Smooth muscle cell (in vitro differentiated cells): ENCODE results near the gene MRPL20. TPM values are rescaled to one million over a fixed set of nuclear protein-coding genes. Genes with fewer than 3 reads are reported as not detected.
A peak's percentile ranks its signal among the peaks of the same experiment; 100 is the strongest.
"Not testable (repeated sequence)": the region's sequence is repeated elsewhere in the genome, so short reads cannot be mapped to it uniquely, and the experiment has no call there.

Experiments used
- DNase-seq: peaks from one replicate; lab custom pipeline; 2025; ENCODE audit not compliant: unreplicated experiment; lab: John Stamatoyannopoulos, UW
- H2AFZ ChIP-seq: fragments of 200-600 bp; sonication (generic); 2 replicates; pipeline ENCODE4 v1.6.0; 2016; ENCODE audit warnings: antibody characterized with exemption, low read depth, mild to moderate bottlenecking
- H3F3A ChIP-seq: fragments of 200-600 bp; sonication (generic); 2 replicates; pipeline ENCODE4 v1.6.0; 2017; ENCODE audit warnings: antibody characterized with exemption, low read depth
- H3K27ac ChIP-seq: fragments of 200-600 bp; sonication (generic); 2 replicates; pipeline ENCODE4 v1.5.1; 2016; ENCODE audit warnings: low read depth, mild to moderate bottlenecking
- H3K27me3 ChIP-seq: fragments of 200-600 bp; sonication (generic); 2 replicates; pipeline ENCODE4 v1.6.1; 2016; ENCODE audit warnings: low read depth, mild to moderate bottlenecking
- H3K36me3 ChIP-seq: fragments of 200-600 bp; sonication (generic); 2 replicates; pipeline ENCODE4 v1.5.1; 2016; ENCODE audit warnings: low read depth
- H3K4me1 ChIP-seq: fragments of 200-600 bp; sonication (generic); 2 replicates; pipeline ENCODE4 v1.5.1; 2016; ENCODE audit warnings: low read depth
- H3K4me2 ChIP-seq: fragments of 200-600 bp; sonication (generic); 2 replicates; pipeline ENCODE4 v1.6.0; 2016; ENCODE audit warnings: mild to moderate bottlenecking
- H3K4me3 ChIP-seq: fragments of 200-600 bp; sonication (generic); 2 replicates; pipeline ENCODE4 v1.5.1; 2016; ENCODE audit warnings: mild to moderate bottlenecking
- H3K79me2 ChIP-seq: fragments of 200-600 bp; sonication (generic); 2 replicates; pipeline ENCODE4 v1.6.0; 2016; ENCODE audit warnings: low read depth, mild to moderate bottlenecking
- H3K9ac ChIP-seq: fragments of 200-600 bp; sonication (generic); 2 replicates; pipeline ENCODE4 v1.6.0; 2016; ENCODE audit warnings: low read depth
- H3K9me3 ChIP-seq: fragments of 200-600 bp; sonication (generic); replicated peaks from 2 replicates; pipeline ENCODE4 v1.5.1; 2016; ENCODE audit warnings: low read depth
- H4K20me1 ChIP-seq: fragments of 200-600 bp; sonication (generic); 2 replicates; pipeline ENCODE4 v1.6.0; 2016; ENCODE audit warnings: low read depth
- CTCF ChIP-seq: fragments of 200-600 bp; sonication (generic); IDR thresholded peaks from 2 replicates; pipeline ENCODE4 v1.5.1; 2017; ENCODE audit warnings: borderline replicate concordance, mild to moderate bottlenecking, antibody characterized with exemption; ENCODE audit not compliant: insufficient read depth, poor library complexity, severe bottlenecking
- WGBS: methylation state at CpG from one replicate; pipeline ENCODE4 v1.1.7; 2016; ENCODE audit warnings: low lambda C conversion rate; 5-methylcytosine and 5-hydroxymethylcytosine counted together
- polyA plus RNA-seq: library from polyadenylated mRNA; unstranded; fragments of >200 nt; fragmentation: Nextera tagmentation; extraction: Ambion mirVana; gene quantifications from 2 replicates; pipeline ENCODE4 v1.2.1, GENCODE V29; 2016
- total RNA-seq: library from RNA; depleted of rRNA; stranded (reverse); fragments of >200 nt; gene quantifications from 2 replicates; pipeline ENCODE4 v1.2.3, GENCODE V29; 2014

The MRPL20 gene
- total and polyA plus RNA-seq, 2 experiments from 2014 or later: 99.6 to 147 TPM

GRCh38 chr1:1449099-1449739, 42.1 kb upstream of the MRPL20 start, which contains the start of gene ATAD3C:
ATAD3C (plus strand) TSS chr1:1449689; CDS start chr1:1450684, 995 bp downstream.
- no peaks in the 10 kb centered on the region for H3K27me3 ChIP-seq
- H3K27ac ChIP-seq: no peak within 1 kb of the TSS
- no peak for DNase-seq
- no peak within 1 kb of the TSS for H3K4me3 ChIP-seq
- TF ChIP-seq CTCF: no peak
- H3K36me3 ChIP-seq: no peaks in the 10 kb centered on the region
- H3K9me3 ChIP-seq: no peaks in the 10 kb centered on the region
- H4K20me1 ChIP-seq: no peaks in the 10 kb centered on the region
- H3F3A ChIP-seq: no peaks in the 10 kb centered on the region
- no peaks in the 10 kb centered on the region for H3K79me2 ChIP-seq
- H3K4me1 ChIP-seq: no peaks in the 10 kb centered on the region
- H3K4me2 ChIP-seq: no peak within 1 kb of the TSS
- H2AFZ ChIP-seq: no peak within 1 kb of the TSS
- H3K9ac ChIP-seq: no peak within 1 kb of the TSS
- WGBS: 91% methylated on average over 6 of the region's 6 CpGs

- H3K4me1 ChIP-seq, H3K36me3 ChIP-seq, H4K20me1 ChIP-seq, H3K27ac ChIP-seq, H2AFZ ChIP-seq, H3K9me3 ChIP-seq, H3K4me3 ChIP-seq, H3K79me2 ChIP-seq, H3K27me3 ChIP-seq, H3F3A ChIP-seq, DNase-seq, H3K9ac ChIP-seq, H3K4me2 ChIP-seq: not testable (repeated sequence)
- 94% methylated on average over 17 of the region's 19 CpGs for WGBS
Observed at GRCh38 chr1:1446631-1447030, 39.5 kb upstream of the MRPL20 start.

GRCh38 chr1:1442069-1442770, 35.1 kb upstream of the MRPL20 start:
- Histone ChIP-seq H2AFZ (no peak overlapping the region), H3K27me3 (no peaks in the 10 kb centered on the region), H3K4me2 (no peak overlapping the region), H3F3A (no peaks in the 10 kb centered on the region), H3K36me3 (no peaks in the 10 kb centered on the region), H3K4me1 (no peaks in the 10 kb centered on the region), H3K9ac (no peak overlapping the region), H4K20me1 (peaks cover 12% of the 10 kb centered on the region), H3K9me3 (no peaks in the 10 kb centered on the region), H3K79me2 (peaks cover 1% of the 10 kb centered on the region), H3K4me3 (no peak overlapping the region), H3K27ac (no peak overlapping the region)
- no peak for TF ChIP-seq CTCF
- 95% methylated on average over 32 of the region's 32 CpGs for WGBS
- DNase-seq: no peak

GRCh38 chr1:1441002-1441888, 34.2 kb upstream of the MRPL20 start:
- Histone ChIP-seq H2AFZ (no peak overlapping the region), H3F3A (no peaks in the 10 kb centered on the region), H3K79me2 (peaks cover 11% of the 10 kb centered on the region), H4K20me1 (peaks cover 22% of the 10 kb centered on the region), H3K4me2 (no peak overlapping the region), H3K27me3 (no peaks in the 10 kb centered on the region), H3K27ac (no peak overlapping the region), H3K4me1 (peaks cover 3% of the 10 kb centered on the region), H3K4me3 (no peak overlapping the region), H3K36me3 (no peaks in the 10 kb centered on the region), H3K9ac (no peak overlapping the region), H3K9me3 (no peaks in the 10 kb centered on the region)
- 69% methylated on average over 28 of the region's 29 CpGs for WGBS
- no peak for DNase-seq
- TF ChIP-seq CTCF: peak; percentile 72
